ENCODE results near the gene VPS13C. TPM values are rescaled to one million over a fixed set of nuclear protein-coding genes. Genes with fewer than 3 reads are reported as not detected.

Gene VPS13C
- total and polyA plus RNA-seq, 2 donors (not counting 3 experiments of a cell fraction or from before 2014, with no cell fraction given) = 10.8 to 60.3 TPM

- Histone ChIP-seq H3K27ac (ENCODE audit: insufficient read depth, low read depth, low read length) (no peak overlapping the region), H3K4me3 (replicated peaks in 1 of 3; ENCODE audit: insufficient read depth in 1 of 3, low read depth in 1 of 3, low read length in 3 of 3) (no peak overlapping the region), H3K36me3 (ENCODE audit: control insufficient read depth in 2 of 2, extremely low read depth in 1 of 2, insufficient read depth in 2 of 2, low read length in 2 of 2) (no peaks in the 10 kb centered on the region), H3K9ac (replicated peaks; ENCODE audit: extremely low read depth, insufficient read depth, low read length) (no peak overlapping the region), H3K4me1 (ENCODE audit: control insufficient read depth, extremely low read depth, insufficient read depth, low read length) (no peaks in the 10 kb centered on the region), H3K4me2 (ENCODE audit: insufficient read depth, low read length) (no peak overlapping the region), H3K79me2 (ENCODE audit: control insufficient read depth, insufficient read depth, low read length) (no peaks in the 10 kb centered on the region), H3K9me1 (replicated peaks; ENCODE audit: control insufficient read depth, extremely low read depth, insufficient read depth, low read length) (no peaks in the 10 kb centered on the region), H3K27me3 (ENCODE audit: control insufficient read depth in 2 of 2, insufficient read depth in 2 of 2, low read length in 2 of 2) (no peaks in the 10 kb centered on the region), H3K9me3 (replicated peaks; ENCODE audit: control insufficient read depth, insufficient read depth, low read length) (no peaks in the 10 kb centered on the region), H2AFZ (ENCODE audit: low read depth, low read length) (no peak overlapping the region), H4K20me1 (replicated peaks; ENCODE audit: control insufficient read depth, extremely low read depth, insufficient read depth, low read length) (no peaks in the 10 kb centered on the region)
- intact Hi-C loops (cut with micrococcal nuclease) = no loop called here
- DNase-seq (ENCODE audit: low read depth, low spot score) = no peak
- FAIRE-seq = no peak
- dilution Hi-C loops (cut with MboI; ENCODE audit: extremely low pct_ligation_motif_present, low sequenced_read_pairs) = no loop called here
- POLR2A ChIA-PET = no interaction called here
- TF ChIP-seq MAX (IDR thresholded peaks at IDR 0.05; ENCODE audit: insufficient read depth, insufficient read length) (no peak), JUN (IDR thresholded peaks at IDR 0.05; ENCODE audit: borderline replicate concordance, insufficient read depth, insufficient read length, low read depth) (no peak)
- BruUV-seq (replicated peaks) = no TSS peak
- CTCF ChIA-PET = interaction anchor here (4.2 kb wide), 1 partner anchor 19 kb away, joined by 26 read pairs; no protein-coding TSS in a partner anchor
Measured at GRCh38 chr15:61815356-61816083, 244.7 kb downstream of the VPS13C start.

GRCh38 chr15:61812476-61812875 lies 247.8 kb downstream of the VPS13C start:
- intact Hi-C loops (cut with micrococcal nuclease) = no loop called here

More at GRCh38 chr15:61812476-61812875, 247.8 kb downstream of the VPS13C start:
- ChIA-PET CTCF (interaction anchor here (4.2 kb wide), 1 partner anchor 22 kb away, joined by 26 read pairs; no protein-coding TSS in a partner anchor), POLR2A (no interaction called here)
- no peak overlapping the region for H3K4me3 ChIP-seq (replicated peaks in 1 of 3; ENCODE audit: insufficient read depth in 1 of 3, low read depth in 1 of 3, low read length in 3 of 3)
- no peak overlapping the region for H3K9ac ChIP-seq (replicated peaks; ENCODE audit: extremely low read depth, insufficient read depth, low read length)
- H3K4me1 ChIP-seq (ENCODE audit: control insufficient read depth, extremely low read depth, insufficient read depth, low read length) = no peaks in the 10 kb centered on the region
- no peaks in the 10 kb centered on the region for H3K27me3 ChIP-seq (ENCODE audit: control insufficient read depth in 2 of 2, insufficient read depth in 2 of 2, low read length in 2 of 2)
- no peaks in the 10 kb centered on the region for H3K9me1 ChIP-seq (replicated peaks; ENCODE audit: control insufficient read depth, extremely low read depth, insufficient read depth, low read length)
- TF ChIP-seq EZH2 (IDR thresholded peaks at IDR 0.05; ENCODE audit: borderline replicate concordance, low read depth, low read length, severe bottlenecking) (no peak), GATA2 (IDR thresholded peaks at IDR 0.05; ENCODE audit: insufficient read depth, insufficient read length, low read depth, low read length) (no peak), POLR2A (IDR thresholded peaks at IDR 0.05; ENCODE audit: low read depth, low read length) (no peak), MAX (IDR thresholded peaks at IDR 0.05; ENCODE audit: insufficient read depth, insufficient read length) (no peak), FOS (IDR thresholded peaks at IDR 0.05; ENCODE audit: borderline replicate concordance, insufficient read depth, low read length) (no peak), JUN (IDR thresholded peaks at IDR 0.05; ENCODE audit: borderline replicate concordance, insufficient read depth, insufficient read length, low read depth) (no peak), POLR2AphosphoS5 (IDR thresholded peaks at IDR 0.05; ENCODE audit: insufficient read depth, low read depth, low read length) (no peak), MYC (IDR thresholded peaks at IDR 0.05; ENCODE audit: low read depth, low read length) (no peak)
- TF ChIP-seq, protein P1, sequence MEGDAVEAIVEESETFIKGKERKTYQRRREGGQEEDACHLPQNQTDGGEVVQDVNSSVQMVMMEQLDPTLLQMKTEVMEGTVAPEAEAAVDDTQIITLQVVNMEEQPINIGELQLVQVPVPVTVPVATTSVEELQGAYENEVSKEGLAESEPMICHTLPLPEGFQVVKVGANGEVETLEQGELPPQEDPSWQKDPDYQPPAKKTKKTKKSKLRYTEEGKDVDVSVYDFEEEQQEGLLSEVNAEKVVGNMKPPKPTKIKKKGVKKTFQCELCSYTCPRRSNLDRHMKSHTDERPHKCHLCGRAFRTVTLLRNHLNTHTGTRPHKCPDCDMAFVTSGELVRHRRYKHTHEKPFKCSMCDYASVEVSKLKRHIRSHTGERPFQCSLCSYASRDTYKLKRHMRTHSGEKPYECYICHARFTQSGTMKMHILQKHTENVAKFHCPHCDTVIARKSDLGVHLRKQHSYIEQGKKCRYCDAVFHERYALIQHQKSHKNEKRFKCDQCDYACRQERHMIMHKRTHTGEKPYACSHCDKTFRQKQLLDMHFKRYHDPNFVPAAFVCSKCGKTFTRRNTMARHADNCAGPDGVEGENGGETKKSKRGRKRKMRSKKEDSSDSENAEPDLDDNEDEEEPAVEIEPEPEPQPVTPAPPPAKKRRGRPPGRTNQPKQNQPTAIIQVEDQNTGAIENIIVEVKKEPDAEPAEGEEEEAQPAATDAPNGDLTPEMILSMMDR (IDR thresholded peaks at IDR 0.05; ENCODE audit: extremely low read depth in 1 of 2, insufficient read depth in 1 of 2, low read depth in 1 of 2, low read length in 2 of 2) = no peak
- DNase-seq (ENCODE audit: low read depth, low spot score) (no peak), FAIRE-seq (no peak)
- H3K36me3 ChIP-seq (ENCODE audit: control insufficient read depth in 2 of 2, extremely low read depth in 1 of 2, insufficient read depth in 2 of 2, low read length in 2 of 2) = no peaks in the 10 kb centered on the region
- H3K79me2 ChIP-seq (ENCODE audit: control insufficient read depth, insufficient read depth, low read length) = no peaks in the 10 kb centered on the region
- H2AFZ ChIP-seq (ENCODE audit: low read depth, low read length) = no peak overlapping the region
- BruUV-seq (replicated peaks) = no TSS peak
- H3K9me3 ChIP-seq (replicated peaks; ENCODE audit: control insufficient read depth, insufficient read depth, low read length) = no peaks in the 10 kb centered on the region
- H4K20me1 ChIP-seq (replicated peaks; ENCODE audit: control insufficient read depth, extremely low read depth, insufficient read depth, low read length) = no peaks in the 10 kb centered on the region
- no peak overlapping the region for H3K27ac ChIP-seq (ENCODE audit: insufficient read depth, low read depth, low read length)
- dilution Hi-C loops (cut with MboI; ENCODE audit: extremely low pct_ligation_motif_present, low sequenced_read_pairs) = no loop called here
- no peak overlapping the region for H3K4me2 ChIP-seq (ENCODE audit: insufficient read depth, low read length)

Data from endothelial cell of umbilical vein (primary cell).